Fibroblast of skin of scalp (primary cell): Measurements from ENCODE around the gene CNN2.

Source experiments
- DNase-seq: peaks from one replicate; pipeline ENCODE4 v3.0.0-alpha.2; 2013

Gene CNN2

DNA sequence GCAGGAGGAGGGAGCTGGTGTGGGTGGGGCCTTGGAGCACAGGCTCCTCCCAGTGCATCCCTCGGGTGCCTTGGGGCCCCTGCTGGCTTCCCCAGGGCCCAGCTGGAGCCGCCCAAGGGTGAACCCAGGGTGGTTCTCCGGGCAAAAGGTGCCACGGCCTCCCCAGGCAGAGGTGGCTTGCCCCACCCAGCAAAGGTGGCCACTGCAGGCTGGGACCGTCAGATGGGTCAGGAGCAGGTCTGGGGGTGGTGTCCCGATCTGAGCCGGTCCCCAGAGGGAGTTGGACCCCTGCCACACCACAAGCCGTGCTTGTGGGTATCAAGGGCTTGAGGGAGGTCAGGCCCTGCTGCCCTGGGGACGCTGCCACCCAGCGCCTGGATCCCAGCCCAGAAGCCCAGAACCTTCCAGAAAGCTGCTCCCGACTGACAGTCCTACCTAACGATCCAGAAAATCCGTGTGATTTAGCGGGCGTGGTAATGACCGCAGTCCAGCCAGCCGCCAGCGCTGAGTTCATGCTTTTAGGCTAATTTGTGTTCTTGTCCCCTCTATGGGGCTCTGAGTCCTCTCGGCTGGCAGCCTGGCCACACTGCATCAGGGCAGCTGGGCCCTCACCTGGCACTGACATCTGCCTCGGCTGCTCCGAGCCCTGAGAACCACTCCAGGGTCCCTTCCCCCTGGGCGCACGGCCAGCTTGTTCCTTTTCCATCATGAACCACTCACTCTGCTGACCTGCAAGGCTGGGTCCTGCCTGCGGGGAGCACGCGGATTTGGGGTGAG lies 31.2 kb upstream of the CNN2 start:
- no peak for DNase-seq

DNA sequence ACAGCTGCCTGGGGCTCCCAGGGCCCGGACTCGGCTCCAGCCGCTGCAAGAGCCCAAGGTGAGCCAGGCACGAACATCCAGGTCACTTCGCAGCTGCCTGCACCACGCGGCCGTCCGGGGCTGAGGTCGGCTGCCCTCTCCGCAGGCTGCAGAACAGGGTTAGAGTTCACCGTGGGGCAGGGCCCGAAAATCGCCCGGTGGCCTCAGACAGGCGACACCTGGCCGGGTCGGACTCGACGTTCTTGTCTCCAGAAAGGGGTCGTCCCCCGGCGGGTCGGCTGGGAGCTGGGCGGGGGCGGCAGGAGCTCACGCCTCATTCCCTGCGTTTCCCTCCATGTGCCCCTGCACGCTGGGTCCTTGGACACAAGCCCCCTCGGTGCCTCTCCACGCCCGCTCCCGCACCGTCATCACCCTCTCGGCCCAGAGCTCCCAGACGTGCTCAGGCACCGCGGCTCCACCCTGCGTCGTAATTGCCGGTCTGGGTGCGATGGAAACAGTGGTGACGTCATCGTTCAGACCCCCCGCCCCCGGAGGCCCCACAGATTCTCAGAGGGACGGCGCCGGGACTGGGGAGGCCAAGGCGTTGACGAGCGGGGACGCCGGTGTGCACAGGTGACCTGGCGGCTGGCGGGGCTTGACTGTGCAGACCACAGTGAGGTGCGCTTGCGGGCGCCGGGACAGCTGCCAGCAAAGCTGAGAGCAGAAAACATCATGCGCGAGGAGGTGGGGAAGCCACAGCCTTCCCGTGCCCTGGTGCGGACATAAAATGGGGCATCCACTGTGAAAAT lies 30.2 kb upstream of the CNN2 start:
- DNase-seq = peak; percentile 49

- DNase-seq = no peak
Measured at GRCh38 chr19:998064-998463, 28.3 kb upstream of the CNN2 start.

- DNase-seq = no peak
Measured at GRCh38 chr19:999379-999719, 27.1 kb upstream of the CNN2 start.

DNA sequence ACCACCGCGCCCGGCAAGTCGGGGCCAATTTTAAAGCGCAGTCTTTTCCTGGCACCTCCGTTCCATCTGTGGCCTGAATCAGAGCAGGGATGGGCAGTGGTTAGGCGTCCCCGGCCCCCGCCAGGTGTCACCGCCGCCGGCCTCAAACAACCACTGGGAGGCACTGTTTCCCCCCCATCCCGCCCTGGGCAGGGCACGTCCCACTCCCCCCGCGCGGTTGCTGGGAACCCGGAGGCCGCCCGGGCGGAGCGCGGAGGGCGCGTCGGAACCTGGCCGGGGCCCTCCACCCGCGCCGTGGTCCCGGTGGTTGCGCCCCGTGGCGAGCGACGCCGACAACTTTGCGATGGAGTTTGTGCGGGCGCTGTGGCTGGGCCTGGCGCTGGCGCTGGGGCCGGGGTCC lies 26.3 kb upstream of the CNN2 start, which contains the start of gene GRIN3B:
Gene GRIN3B (plus strand): TSS at position 325 of the 400 bp plus-strand sequence. CDS start 19 bp downstream, at position 344.
- peak; percentile 53 for DNase-seq

- DNase-seq = no peak
Measured at GRCh38 chr19:1000591-1001537, 25.5 kb upstream of the CNN2 start.

DNA sequence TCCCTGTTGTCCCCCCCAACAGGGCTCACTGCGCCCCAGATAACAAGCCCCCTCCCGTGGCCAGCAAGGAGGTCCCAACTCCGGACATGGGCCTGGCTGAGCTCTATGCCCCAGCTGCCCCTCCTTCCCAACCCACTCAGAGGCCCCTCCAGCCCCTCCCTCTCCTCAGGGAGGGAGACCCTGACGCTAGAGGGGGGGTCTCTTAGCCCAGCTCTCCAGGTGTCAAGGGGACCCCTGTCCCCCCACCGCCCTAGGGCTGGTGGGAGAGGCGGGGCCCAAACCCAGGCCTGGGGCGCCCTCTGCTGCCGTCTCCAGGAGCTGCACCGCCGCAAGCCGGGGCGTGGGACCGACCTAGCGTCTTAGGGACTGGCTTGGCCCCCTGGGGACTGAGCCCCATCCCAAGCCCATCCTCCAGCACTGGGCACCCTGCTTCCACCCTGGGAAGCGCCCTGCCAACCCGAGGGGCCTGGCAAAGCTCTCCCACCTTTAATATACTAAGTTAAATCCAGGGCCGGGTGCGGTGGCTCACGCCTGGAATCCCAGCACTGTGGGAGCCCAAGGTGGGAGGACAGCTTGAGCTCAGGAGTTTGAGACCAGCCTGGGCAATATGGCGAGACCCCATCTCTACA lies 24.8 kb upstream of the CNN2 start:
- peak; percentile 27 for DNase-seq

DNA sequence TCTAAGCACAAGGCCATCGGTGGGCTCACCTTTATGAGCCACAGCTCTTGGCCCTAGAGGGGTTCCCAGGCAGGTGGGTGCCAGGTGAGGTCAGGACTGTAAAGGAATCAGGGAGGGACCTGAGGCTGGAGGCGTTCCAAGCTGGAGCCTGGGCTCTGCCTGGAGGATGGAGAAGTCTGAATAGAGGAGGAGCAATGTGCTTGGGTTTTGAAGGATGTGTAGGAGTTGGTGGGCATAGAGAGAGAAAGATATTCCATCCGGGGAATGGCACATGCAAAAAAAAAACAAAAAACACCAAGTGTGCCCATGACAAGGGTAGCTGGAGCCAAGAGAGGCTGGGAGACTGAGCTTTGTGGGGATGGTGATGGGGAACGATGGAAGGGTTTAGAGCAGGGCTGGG lies 23.8 kb upstream of the CNN2 start:
- no peak for DNase-seq

DNA sequence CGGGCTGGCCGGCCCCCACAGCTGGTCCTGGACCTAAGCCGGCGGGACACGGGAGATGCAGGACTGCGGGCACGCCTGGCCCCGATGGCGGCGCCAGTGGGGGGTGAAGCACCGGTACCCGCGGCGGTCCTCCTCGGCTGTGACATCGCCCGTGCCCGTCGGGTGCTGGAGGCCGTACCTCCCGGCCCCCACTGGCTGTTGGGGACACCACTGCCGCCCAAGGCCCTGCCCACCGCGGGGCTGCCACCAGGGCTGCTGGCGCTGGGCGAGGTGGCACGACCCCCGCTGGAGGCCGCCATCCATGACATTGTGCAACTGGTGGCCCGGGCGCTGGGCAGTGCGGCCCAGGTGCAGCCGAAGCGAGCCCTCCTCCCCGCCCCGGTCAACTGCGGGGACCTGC lies 23.1 kb upstream of the CNN2 start:
- DNase-seq = no peak

GRCh38 chr19:1004204-1004802 lies 22.1 kb upstream of the CNN2 start:
- DNase-seq = no peak

DNA sequence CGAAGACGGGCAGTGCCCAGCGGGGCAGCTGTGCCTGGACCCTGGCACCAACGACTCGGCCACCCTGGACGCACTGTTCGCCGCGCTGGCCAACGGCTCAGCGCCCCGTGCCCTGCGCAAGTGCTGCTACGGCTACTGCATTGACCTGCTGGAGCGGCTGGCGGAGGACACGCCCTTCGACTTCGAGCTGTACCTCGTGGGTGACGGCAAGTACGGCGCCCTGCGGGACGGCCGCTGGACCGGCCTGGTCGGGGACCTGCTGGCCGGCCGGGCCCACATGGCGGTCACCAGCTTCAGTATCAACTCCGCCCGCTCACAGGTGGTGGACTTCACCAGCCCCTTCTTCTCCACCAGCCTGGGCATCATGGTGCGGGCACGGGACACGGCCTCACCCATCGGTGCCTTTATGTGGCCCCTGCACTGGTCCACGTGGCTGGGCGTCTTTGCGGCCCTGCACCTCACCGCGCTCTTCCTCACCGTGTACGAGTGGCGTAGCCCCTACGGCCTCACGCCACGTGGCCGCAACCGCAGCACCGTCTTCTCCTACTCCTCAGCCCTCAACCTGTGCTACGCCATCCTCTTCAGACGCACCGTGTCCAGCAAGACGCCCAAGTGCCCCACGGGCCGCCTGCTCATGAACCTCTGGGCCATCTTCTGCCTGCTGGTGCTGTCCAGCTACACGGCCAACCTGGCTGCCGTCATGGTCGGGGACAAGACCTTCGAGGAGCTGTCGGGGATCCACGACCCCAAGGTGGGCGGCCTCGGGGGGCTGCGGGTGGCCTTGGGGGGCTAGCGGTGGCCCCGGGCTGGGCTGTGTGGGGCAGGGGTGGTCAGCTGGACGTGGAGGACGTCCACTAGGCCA lies 21.4 kb upstream of the CNN2 start:
- no peak for DNase-seq

DNA sequence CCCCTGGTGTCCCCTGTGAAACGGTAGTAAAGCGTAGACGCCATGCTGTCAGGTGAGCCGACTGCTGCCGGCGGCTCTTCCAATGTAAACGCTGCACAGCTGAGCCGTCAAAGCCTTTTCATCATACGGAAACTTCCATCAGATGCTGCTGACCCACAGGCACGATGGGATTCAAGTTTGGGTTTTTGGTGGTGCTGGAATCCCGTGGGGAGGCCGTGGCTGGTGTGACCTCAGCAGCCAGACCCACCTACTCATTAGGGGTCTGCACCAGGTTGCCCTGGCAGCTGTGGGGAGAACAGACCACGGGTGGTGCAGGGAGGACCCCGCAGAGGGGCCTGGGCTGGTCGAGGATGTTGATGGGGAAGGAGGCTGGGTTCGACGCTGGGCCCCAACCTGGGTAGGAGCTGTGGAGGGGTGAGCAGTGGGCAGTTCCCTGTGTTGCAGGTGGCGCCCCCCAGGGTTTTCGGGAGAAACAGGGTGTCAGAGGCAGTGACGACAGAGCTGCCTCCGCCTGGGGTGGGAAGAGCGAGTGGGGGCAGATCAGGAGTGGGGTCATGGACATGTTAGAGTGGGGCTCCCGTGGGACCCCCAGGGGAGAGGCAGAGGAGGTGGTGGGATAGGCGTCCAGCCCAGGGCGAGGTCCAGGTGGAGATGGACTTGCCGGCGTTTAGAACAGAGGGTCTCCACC lies 19.6 kb upstream of the CNN2 start:
- no peak for DNase-seq

DNA sequence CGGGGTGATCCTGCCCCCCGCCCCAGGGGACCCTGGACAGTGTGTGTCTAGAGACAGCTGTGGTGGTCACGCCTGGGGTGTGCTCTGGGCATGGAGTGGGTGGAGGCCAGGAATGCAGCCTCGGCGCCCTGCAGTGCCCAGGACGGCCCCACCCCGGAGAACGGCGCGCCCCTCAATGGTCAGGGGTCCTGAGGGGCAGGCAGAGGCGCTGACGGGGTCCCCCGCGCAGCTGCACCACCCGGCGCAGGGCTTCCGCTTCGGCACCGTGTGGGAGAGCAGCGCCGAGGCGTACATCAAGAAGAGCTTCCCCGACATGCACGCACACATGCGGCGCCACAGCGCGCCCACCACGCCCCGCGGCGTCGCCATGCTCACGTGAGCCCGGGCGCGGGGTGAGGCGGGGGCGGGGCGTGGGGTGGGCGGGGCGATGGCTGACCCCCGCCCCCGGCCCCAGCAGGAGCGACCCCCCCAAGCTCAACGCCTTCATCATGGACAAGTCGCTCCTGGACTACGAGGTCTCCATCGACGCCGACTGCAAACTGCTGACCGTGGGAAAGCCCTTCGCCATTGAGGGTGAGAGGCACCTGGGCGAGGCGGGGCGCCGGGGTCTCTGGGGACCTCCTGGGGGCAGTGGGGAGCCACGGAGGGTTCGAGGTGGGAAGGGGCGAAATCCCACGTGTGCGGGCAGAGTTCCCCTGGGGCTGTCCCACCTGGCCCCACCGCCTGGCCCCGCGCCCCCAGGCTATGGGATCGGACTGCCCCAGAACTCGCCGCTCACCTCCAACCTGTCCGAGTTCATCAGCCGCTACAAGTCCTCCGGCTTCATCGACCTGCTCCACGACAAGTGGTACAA lies 18.8 kb upstream of the CNN2 start:
- no peak for DNase-seq

DNA sequence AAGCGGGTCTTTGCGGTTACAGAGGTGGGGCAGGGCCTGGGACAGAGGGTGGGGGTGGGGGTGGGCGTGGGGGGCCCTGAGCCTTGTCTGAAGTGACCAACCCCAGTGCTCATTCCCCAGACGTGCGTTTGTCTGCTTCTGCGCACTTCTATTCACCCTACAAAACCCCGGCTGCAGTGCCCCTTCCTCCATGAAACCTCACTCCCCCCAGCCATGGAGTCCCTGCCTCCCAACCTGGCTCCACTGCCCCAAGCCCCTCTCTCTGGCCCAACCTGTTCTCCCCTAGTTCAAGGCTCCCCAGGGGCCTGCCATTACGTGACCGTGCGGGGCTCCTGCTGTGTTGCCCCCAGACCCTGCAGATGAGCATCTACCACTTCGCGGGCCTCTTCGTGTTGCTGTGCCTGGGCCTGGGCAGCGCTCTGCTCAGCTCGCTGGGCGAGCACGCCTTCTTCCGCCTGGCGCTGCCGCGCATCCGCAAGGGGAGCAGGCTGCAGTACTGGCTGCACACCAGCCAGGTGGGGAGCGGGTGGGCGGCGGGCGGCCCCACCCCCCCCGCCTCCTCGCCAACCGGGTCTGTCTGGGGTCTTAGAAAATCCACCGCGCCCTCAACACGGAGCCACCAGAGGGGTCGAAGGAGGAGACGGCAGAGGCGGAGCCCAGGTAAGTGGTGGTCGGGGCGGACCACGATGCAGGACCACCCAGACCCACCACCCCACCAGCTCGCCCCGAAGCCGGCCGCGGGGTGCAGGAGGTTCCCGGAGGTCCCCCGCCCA lies 18.0 kb upstream of the CNN2 start:
- DNase-seq = no peak

DNA sequence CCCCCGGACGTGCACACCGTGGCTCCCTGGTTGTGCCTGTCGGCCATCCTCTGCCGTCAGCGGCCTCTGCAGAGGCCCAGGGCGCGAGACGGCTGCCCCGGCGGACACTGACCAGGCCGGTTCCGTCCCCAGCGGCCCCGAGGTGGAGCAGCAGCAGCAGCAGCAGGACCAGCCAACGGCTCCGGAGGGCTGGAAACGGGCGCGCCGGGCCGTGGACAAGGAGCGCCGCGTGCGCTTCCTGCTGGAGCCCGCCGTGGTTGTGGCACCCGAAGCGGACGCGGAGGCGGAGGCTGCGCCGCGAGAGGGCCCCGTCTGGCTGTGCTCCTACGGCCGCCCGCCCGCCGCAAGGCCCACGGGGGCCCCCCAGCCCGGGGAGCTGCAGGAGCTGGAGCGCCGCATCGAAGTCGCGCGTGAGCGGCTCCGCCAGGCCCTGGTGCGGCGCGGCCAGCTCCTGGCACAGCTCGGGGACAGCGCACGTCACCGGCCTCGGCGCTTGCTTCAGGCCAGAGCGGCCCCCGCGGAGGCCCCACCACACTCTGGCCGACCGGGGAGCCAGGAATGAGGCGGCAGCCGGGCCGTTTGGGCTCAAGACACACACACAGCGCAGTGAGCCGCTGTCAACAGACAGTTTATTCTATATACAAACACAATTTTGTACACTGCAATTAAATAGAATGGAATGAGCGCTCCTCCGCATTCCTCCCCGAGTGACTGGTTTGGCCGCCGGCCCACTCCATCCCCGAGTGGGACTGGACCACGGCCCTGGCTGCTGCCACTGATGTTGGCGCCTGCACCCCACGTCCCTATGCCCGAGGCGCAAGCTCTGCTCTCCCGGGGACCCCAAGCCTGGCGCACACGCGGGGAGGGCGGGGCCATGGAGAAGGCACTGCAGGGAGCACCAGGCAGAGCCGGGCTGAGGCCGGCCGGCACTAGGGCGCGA lies 17.1 kb upstream of the CNN2 start:
- no peak for DNase-seq

DNA sequence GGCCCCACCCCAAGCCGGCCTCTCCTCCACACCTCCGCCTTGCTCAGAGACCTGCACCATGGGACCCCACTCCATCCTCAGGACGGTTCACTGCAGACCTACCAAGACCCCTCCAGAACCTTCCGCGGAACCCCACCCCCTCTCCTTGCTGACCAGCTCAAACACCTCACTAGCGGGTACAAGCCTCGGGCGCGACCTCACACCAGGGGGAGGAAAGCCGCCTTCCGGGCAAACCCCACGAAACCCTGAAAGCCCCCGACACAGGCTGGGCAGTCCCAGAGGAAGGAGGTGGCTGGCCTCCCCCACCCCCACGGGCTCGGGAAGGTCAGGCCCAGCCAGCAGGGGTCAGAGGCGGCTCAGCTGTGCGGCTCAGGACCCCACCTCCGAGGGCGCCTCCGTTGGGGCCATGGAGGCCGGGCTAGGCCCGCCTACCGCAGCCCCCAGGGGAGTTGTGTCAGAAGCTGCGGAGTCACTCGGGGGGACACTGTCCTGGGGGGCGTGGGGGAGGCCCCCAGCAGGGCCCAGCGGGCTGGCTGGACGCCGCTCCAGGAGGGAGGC lies 16.3 kb upstream of the CNN2 start:
- DNase-seq = no peak
